T-helper 1 cell treated with Interleukin-12 subunit alpha and Interleukin-12 subunit beta and Interleukin-4 antibody, amounts not matched to agents 30 ng/mL and 1 ng/mL, for 36 hours (primary cell): ENCODE data around the gene DCHS2. TPM values are rescaled to one million over a fixed set of nuclear protein-coding genes. Genes with fewer than 3 reads are reported as not detected.
"Not testable (repeated sequence)": the region's sequence is repeated elsewhere in the genome, so short reads cannot be mapped to it uniquely, and the experiment has no call there.

Experiments
- intact Hi-C: fragments of 100-400 bp; cut with micrococcal nuclease; formaldehyde crosslinking; loops from one replicate; pipeline ENCODE4 v1.15.1; 2024
- total RNA-seq: library from RNA; stranded (reverse); gene quantifications from 2 replicates; pipeline ENCODE4 v1.2.3, GENCODE V29; 2022

Gene DCHS2
- total RNA-seq, 1 donor from 2014 or later: not detected

- intact Hi-C loops: no loop called here
These were observed 259.7 kb downstream of the DCHS2 start for GRCh38 chr4:154231806-154232478.

- intact Hi-C loops: no loop called here
These were observed 260.9 kb downstream of the DCHS2 start for GRCh38 chr4:154230723-154231122.

GRCh38 chr4:154230091-154230490 lies 261.5 kb downstream of the DCHS2 start:
- intact Hi-C loops: no loop called here

- intact Hi-C loops: no loop called here
These were observed 268.7 kb downstream of the DCHS2 start for GRCh38 chr4:154222875-154223274.

- intact Hi-C loops: no loop called here
These were observed 273.5 kb downstream of the DCHS2 start for GRCh38 chr4:154218051-154218450.

GRCh38 chr4:154217384-154217783 lies 274.2 kb downstream of the DCHS2 start:
- intact Hi-C loops: not testable (repeated sequence)

GRCh38 chr4:154211506-154211905 lies 280.1 kb downstream of the DCHS2 start:
- intact Hi-C loops: no loop called here

- intact Hi-C loops: no loop called here
These were observed 283.2 kb downstream of the DCHS2 start for GRCh38 chr4:154208424-154208823.

GRCh38 chr4:154205471-154205870 lies 286.1 kb downstream of the DCHS2 start:
- intact Hi-C loops: no loop called here

- intact Hi-C loops: no loop called here
These were observed 296.9 kb downstream of the DCHS2 start for GRCh38 chr4:154194649-154195048.

- intact Hi-C loops: no loop called here
These were observed 299.0 kb downstream of the DCHS2 start for GRCh38 chr4:154192585-154192984.

- intact Hi-C loops: no loop called here
These were observed 302.3 kb downstream of the DCHS2 start for GRCh38 chr4:154189346-154189745.

- intact Hi-C loops: no loop called here
These were observed 304.7 kb downstream of the DCHS2 start for GRCh38 chr4:154186888-154187287.

GRCh38 chr4:154186035-154186434 lies 305.6 kb downstream of the DCHS2 start:
- intact Hi-C loops: no loop called here

- intact Hi-C loops: no loop called here
These were observed 307.4 kb downstream of the DCHS2 start for GRCh38 chr4:154184238-154184637.

- intact Hi-C loops: no loop called here
These were observed 308.3 kb downstream of the DCHS2 start for GRCh38 chr4:154183264-154183663.

Other genes with a start within 250 kb of the DCHS2 start
- gene PLRG1, start 58.6 kb upstream of the DCHS2 start, total RNA-seq: 84.2 and 91.2 TPM in 2 replicates
- not detected in 2 replicates for gene FGB, start 71.2 kb upstream of the DCHS2 start, total RNA-seq
- gene FGA, start 98.9 kb upstream of the DCHS2 start, total RNA-seq: not detected in 2 replicates
- gene FGG, start 120.9 kb upstream of the DCHS2 start, total RNA-seq: not detected in 2 replicates